ENCODE data around the gene FAM81A.

GRCh38 chr15:59457103-59457502 is 19.1 kb downstream of the FAM81A start:
- TF ChIP-seq, protein P1, sequence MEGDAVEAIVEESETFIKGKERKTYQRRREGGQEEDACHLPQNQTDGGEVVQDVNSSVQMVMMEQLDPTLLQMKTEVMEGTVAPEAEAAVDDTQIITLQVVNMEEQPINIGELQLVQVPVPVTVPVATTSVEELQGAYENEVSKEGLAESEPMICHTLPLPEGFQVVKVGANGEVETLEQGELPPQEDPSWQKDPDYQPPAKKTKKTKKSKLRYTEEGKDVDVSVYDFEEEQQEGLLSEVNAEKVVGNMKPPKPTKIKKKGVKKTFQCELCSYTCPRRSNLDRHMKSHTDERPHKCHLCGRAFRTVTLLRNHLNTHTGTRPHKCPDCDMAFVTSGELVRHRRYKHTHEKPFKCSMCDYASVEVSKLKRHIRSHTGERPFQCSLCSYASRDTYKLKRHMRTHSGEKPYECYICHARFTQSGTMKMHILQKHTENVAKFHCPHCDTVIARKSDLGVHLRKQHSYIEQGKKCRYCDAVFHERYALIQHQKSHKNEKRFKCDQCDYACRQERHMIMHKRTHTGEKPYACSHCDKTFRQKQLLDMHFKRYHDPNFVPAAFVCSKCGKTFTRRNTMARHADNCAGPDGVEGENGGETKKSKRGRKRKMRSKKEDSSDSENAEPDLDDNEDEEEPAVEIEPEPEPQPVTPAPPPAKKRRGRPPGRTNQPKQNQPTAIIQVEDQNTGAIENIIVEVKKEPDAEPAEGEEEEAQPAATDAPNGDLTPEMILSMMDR (IDR thresholded peaks at IDR 0.05), result no peak
- no peak for TF ChIP-seq POLR2A (IDR thresholded peaks at IDR 0.05)

Data from uterus (tissue), 2 donors.